HS-5 (cell line): ENCODE data around the gene ATP2B3.

ENCODE experiments used
- DNase-seq: peaks from one replicate; pipeline ENCODE4 v3.0.0-alpha.2; 2012; ENCODE audit warnings: low read depth

The ATP2B3 gene

GRCh38 chrX:153509592-153509991 lies 7.8 kb upstream of the ATP2B3 start:
- no peak for DNase-seq

- DNase-seq, result no peak
These were observed 7.1 kb upstream of the ATP2B3 start for GRCh38 chrX:153510383-153510782.

GRCh38 chrX:153511784-153512500 lies 5.5 kb upstream of the ATP2B3 start:
- DNase-seq, result no peak

GRCh38 chrX:153512501-153512893 lies 4.9 kb upstream of the ATP2B3 start:
- no peak for DNase-seq

- no peak for DNase-seq
These were observed 4.2 kb upstream of the ATP2B3 start for GRCh38 chrX:153513265-153513664.

GRCh38 chrX:153514259-153514658 lies 3.2 kb upstream of the ATP2B3 start:
- no peak for DNase-seq

GRCh38 chrX:153515435-153515834 lies 2.0 kb upstream of the ATP2B3 start:
- DNase-seq, result no peak

- DNase-seq, result no peak
These were observed 1.4 kb upstream of the ATP2B3 start for GRCh38 chrX:153516073-153516472.

- no peak for DNase-seq
These were observed 748 bp downstream of the ATP2B3 start for GRCh38 chrX:153517946-153518834.

GRCh38 chrX:153519569-153520286 lies 2.3 kb downstream of the ATP2B3 start:
- DNase-seq, result no peak

- DNase-seq, result no peak
These were observed 3.0 kb downstream of the ATP2B3 start for GRCh38 chrX:153520287-153520917.

GRCh38 chrX:153521034-153521433 lies 3.6 kb downstream of the ATP2B3 start:
- DNase-seq, result no peak

GRCh38 chrX:153522259-153522658 lies 4.8 kb downstream of the ATP2B3 start:
- DNase-seq, result no peak

GRCh38 chrX:153523269-153523668 lies 5.8 kb downstream of the ATP2B3 start:
- DNase-seq, result no peak

GRCh38 chrX:153524234-153524633 lies 6.8 kb downstream of the ATP2B3 start:
- DNase-seq, result no peak

GRCh38 chrX:153525451-153525850 lies 8.0 kb downstream of the ATP2B3 start:
- no peak for DNase-seq

GRCh38 chrX:153526042-153526441 lies 8.6 kb downstream of the ATP2B3 start:
- no peak for DNase-seq

- no peak for DNase-seq
These were observed 9.4 kb downstream of the ATP2B3 start for GRCh38 chrX:153526801-153527200.

GRCh38 chrX:153527208-153527607 lies 9.8 kb downstream of the ATP2B3 start:
- DNase-seq, result no peak

- DNase-seq, result no peak
These were observed 13.1 kb downstream of the ATP2B3 start for GRCh38 chrX:153530411-153531129.

GRCh38 chrX:153533091-153533490 lies 15.6 kb downstream of the ATP2B3 start:
- no peak for DNase-seq

GRCh38 chrX:153537080-153537479 lies 19.6 kb downstream of the ATP2B3 start:
- DNase-seq, result no peak
